GM06990 (cell line): ENCODE measurements around the gene MCM3AP.

Experiments
- DNase-seq: peaks from one replicate; pipeline ENCODE4 v3.0.0-alpha.2; 2011; ENCODE audit not compliant: insufficient read length; ENCODE audit errors: extremely low read depth
- H3K27me3 ChIP-seq: replicated peaks from 2 replicates; pipeline ENCODE4 v1.6.0; 2011; ENCODE audit warnings: low read length; ENCODE audit not compliant: control insufficient read depth, insufficient read depth
- H3K36me3 ChIP-seq: 2 replicates; pipeline ENCODE4 v1.5.1; 2011; ENCODE audit warnings: low read length; ENCODE audit not compliant: control insufficient read depth, insufficient read depth
- H3K4me3 ChIP-seq: replicated peaks from 2 replicates; pipeline ENCODE4 v1.5.1; 2011; ENCODE audit warnings: low read depth, mild to moderate bottlenecking, control low read depth, low read length
- CTCF ChIP-seq: IDR thresholded peaks from 2 replicates; pipeline ENCODE4 v1.5.1; 2011; ENCODE audit warnings: low read length, control low read depth, mild to moderate bottlenecking, inconsistent platforms; ENCODE audit not compliant: insufficient read depth, poor library complexity, severe bottlenecking

The MCM3AP gene

GRCh38 chr21:46326110-46326703, 40.8 kb upstream of the MCM3AP start:
- H3K27me3 ChIP-seq: no peaks in the 10 kb centered on the region
- no peak overlapping the region for H3K4me3 ChIP-seq
- peak; percentile 16 for TF ChIP-seq CTCF
- no peak for DNase-seq
- H3K36me3 ChIP-seq: peaks cover 6% of the 10 kb centered on the region

- H3K27me3 ChIP-seq: no peaks in the 10 kb centered on the region
- peaks cover 6% of the 10 kb centered on the region for H3K36me3 ChIP-seq
- peak; percentile 63 for DNase-seq
- peak overlapping the region; percentile 69 for H3K4me3 ChIP-seq
- TF ChIP-seq CTCF: peak; percentile 33
These were observed 39.9 kb upstream of the MCM3AP start for GRCh38 chr21:46325073-46325912.

DNA sequence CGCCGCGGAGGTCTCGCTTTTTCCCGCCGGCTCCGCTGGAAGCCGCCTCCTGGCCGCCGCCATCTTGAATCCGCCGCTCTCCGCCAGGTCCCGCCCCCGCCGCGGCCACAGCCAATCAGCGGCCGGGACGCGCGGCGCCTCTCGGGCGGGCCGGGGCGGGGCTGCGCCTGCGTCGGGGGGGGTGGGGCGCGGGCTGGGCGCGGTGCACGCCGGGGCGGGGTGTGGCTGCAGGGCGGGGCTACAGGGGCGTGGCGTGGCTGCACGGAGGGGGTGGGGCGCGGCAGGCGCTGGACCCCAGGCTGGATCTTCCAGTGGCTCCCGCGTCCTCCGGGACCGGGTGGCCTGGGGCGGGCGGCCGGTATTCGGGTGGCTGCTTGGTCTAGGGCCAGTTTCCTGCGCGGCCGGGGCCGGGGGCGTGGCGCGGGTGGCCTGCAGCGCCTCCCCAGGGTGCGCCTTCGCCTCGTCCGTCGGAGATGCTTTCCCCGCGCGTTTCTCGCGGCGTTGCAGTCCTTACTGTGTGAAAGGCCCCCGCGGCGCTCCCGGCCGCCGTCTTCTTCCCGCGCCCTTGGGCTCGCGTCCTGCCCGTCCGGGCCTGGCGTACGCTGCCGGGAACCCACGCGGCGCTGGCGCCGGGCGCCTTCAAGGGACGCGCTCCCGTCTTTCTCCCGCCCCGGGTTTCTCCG, 39.1 kb upstream of the MCM3AP start:
- TF ChIP-seq CTCF: no peak
- H3K36me3 ChIP-seq: peaks cover 4% of the 10 kb centered on the region
- peak; percentile 88 for DNase-seq
- no peaks in the 10 kb centered on the region for H3K27me3 ChIP-seq
- peak overlapping the region; percentile 70 for H3K4me3 ChIP-seq

DNA sequence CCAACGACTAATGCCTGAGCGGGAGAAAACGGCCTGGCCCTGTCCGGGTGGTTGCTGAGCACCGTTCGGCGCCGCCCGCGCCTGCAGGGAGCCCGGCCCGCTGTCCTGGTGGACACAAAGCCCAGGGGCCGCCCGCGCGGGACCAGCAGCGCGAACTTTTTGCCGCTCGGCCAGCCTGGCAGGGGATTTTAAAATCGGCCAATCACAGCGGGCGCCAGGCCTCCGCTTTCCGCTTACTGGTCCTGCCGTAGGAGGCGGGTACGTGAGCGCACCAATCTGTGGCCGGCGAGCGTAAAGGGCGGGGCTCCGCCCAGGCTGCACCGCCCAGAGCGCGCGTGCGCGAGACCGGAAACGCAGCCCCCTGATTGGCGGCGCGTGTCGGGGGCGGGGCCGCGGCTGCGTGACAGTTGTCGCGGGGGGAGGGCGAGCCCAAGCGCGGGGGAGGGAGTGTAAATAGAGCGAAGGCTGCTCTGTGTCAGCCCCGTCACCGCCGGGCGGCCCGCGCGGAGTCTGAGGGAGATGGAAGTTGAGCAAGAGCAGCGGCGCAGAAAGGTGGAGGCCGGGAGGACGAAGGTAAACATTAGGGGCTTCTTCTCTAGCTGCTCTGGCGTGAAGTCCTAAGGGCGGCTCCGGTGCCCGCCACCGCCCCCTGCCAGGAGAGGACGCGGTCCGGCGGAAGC, 38.4 kb upstream of the MCM3AP start, which contains the start of the genes C21orf58 and PCNT:
C21orf58 (minus strand) TSS at position 161 of the 680 bp plus-strand sequence. CDS start 1,132 bp downstream, outside the sequence.
PCNT (plus strand) TSS at position 447 of the 680 bp plus-strand sequence; CDS start at position 520, 73 bp downstream.
- H3K4me3 ChIP-seq: peak within 1 kb of the TSS; percentile 85
- TF ChIP-seq CTCF: no peak
- peak; percentile 99 for DNase-seq
- no peaks in the 10 kb centered on the region for H3K27me3 ChIP-seq
- H3K36me3 ChIP-seq: peaks cover 5% of the 10 kb centered on the region

GRCh38 chr21:46323227-46323709, 37.9 kb upstream of the MCM3AP start:
- DNase-seq: no peak
- Histone ChIP-seq H3K4me3 (peak overlapping the region; percentile 85), H3K36me3 (peaks cover 5% of the 10 kb centered on the region), H3K27me3 (no peaks in the 10 kb centered on the region)
- no peak for TF ChIP-seq CTCF
